DMS79 treated with DMSO at 0.1 percent for 48 hours (cell line): Measurements from ENCODE around the gene POC1A.
A peak's percentile ranks its signal among the peaks of the same experiment; 100 is the strongest.
"Not testable (repeated sequence)": the region's sequence is repeated elsewhere in the genome, so short reads cannot be mapped to it uniquely, and the experiment has no call there.

ENCODE experiments used
- DNase-seq: peaks from one replicate; lab custom pipeline; 2025; lab: John Stamatoyannopoulos, UW

The POC1A gene

DNA sequence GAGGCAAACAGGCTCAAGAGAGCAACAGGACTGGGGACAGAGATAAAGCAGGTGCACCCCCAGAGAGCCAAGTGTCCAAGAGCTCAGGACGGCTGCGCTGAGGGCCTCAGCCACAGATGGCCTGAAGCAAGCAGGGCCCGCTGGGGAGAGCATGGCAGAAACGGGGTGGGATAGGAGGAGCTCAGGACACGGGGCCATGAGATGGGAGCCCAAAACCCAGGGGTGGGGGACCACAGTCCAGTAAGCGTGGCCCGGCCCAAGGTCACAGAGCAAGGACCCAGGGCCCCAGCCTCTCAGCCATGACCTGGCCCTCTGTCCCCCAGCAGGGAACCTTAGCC lies 107.4 kb downstream of the POC1A start:
- no peak for DNase-seq

DNA sequence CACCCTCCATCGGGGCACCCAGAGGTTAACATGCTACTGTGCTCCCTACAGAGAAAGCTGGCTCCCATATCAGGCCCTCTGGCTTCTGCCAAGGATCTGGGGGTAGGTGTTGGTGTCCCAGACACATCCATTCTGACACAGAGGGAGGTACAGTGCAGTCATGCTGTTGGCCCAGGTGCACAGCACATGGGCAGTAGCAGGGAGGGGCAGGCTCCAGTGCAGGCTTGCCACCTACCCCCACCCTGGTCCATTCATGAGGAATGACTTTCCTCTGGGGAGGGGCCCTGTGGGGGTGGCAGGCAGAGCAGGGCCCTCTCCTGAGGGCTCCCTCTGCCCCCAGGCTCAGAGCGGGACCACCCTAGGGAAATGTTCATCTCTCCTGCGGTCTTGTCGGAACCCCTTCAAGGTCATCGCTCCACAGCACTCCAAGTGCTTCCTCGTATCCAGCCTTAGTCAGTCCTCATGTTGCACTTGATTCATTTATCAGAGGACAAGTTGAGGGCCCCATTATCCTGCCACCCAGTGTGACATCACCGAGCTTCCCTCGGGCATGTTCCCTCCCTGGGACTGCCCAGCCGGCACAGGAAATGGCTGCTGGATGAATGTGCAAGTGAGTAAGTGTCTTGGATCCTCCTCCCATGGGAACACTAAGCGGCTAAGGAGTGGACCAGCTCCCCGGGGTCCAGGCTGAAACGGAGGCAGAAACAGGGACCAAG lies 107.9 kb downstream of the POC1A start:
- no peak for DNase-seq

DNA sequence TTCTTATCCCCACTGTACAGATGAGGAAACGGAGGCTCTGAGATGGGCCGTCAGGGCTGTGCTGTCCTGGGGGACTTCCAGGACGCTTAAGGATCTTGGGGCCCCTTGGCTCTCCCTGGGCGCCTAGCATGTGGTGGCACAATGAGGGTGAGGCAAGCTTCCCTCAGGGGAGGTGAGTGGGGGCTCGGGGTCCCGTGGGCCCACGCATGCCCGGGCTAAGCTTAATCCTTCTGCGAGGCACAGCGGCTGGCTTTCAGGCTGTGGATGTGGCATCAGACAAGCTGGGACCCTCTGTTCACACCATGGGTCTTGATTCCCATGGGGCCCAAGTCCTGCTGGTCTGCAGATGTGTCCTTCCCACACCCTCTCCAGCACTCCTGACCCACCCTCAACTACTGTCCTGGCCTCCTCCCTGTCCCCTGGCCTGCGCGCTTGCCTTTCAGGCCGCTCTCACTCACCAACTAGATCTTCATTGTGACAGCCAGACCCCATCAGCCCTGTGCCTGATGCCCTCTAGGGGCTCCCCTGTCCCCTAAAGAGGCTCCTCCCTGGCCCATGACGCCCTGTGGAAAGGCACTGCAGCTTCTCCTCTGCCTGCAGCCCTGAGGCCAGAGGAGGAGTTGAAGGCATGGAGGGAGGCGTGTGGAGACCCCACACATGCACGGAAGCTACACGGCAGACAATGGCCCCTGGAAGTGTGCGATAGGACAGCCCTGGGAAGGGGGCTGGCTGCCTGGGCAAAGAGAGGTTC lies 109.2 kb downstream of the POC1A start:
- DNase-seq: no peak

DNA sequence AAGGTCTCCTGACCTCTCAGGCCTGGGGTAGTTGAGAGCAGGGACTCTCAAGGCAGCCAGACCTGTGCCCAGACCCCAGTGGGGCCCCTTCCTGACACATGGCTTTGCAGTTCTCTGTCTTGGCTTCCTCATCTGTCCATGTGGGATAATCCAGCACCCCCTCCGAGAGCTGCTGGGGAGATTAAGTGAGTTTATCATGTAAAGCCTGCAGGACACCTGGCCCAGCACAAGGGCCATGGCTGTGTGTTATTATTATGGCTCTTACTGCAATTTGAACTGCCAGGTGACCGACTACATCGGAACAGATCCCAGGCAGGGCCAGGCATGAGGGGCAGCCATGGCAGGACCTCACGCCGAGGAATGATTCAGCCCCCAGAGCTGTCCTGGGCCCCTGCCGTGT lies 110.5 kb downstream of the POC1A start:
- no peak for DNase-seq

DNA sequence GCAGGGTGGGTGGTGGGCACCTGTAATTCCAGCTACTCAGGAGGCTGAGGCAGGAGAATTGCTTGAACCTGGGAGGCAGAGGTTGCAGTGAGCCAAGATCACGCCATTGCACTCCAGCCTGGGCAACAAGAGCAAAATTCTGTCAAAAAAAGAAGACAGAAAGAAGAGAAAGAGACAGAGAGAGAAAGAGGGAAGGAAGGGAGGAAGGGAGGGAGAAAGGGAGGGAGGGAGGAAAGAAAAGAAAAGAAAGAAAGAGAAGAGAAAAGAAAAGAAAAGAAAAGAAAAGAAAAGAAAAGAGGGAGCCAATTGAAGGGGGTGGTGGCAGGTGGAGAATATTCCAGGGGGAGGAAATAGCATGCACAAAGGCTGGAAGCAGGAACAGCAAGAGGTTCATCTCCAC lies 111.2 kb downstream of the POC1A start:
- DNase-seq: not testable (repeated sequence)

DNA sequence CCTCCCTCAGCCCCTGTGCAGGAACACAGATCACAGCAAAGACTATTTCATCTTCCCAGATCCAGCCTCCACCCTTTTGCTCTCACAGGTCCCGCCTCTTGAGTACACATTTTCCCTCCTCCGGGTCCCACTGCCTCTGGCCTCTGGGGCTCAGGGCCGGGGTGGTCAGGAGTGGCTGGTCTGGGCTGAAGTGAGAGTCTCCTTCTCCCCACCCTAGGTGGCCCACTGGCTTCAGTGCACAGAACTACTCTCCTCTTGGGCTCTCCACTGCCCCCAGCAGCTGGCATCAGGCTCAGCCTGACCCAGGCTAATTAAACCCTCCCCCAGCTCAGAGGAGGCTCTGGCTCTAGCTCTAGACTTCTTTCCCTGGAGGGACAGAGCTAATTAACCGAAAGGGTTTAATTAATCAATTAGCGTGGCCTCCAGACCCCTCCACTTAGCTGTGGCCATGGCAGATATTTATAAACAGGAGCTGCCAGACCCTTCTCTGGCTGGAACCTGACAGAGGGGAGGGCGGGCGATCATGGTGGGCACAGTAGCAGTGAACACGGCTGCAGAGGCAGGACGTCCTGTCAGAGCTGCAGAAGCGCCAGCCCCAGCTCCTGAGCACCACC lies 113.0 kb downstream of the POC1A start:
- no peak for DNase-seq

DNA sequence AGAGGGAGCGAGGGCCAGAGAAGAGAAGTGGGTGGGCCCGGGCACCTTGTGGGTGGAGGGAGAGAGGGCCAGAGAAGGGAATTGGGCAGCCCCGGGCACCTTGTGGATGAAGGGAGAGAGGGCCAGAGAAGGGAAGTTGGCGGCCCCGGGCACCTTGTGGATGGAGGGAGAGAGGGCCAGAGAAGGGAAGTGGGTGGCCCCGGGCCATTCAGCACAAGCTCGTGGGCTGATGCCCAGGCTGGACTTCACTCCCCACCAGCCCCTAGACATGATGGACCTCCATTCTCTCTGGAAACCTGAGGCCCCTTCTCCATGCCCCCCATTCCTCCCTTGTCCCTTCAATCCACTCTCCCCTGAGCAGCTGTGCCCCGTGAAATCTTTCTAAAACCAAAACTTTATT lies 113.6 kb downstream of the POC1A start:
- no peak for DNase-seq

DNA sequence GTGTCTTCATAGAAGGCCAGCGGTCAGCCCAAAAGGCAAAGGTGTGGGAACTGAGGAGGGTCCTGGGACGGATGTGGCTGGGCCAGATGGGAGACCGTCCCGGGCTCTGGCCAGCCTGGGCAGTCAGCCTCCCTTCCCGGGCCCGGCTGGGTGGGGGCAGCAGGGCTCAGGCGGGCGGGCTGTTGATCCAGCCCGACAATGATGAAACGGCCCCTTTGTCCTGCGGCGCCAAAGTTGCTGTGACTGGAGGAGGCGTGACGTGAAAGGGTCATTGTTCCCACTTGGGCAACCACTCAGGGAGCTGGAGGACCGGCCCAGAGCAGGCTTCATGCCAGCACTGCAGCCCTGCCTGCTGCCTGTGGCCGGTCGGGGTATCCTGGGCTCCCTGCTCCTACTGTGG lies 114.4 kb downstream of the POC1A start:
- DNase-seq: peak; percentile 32

DNA sequence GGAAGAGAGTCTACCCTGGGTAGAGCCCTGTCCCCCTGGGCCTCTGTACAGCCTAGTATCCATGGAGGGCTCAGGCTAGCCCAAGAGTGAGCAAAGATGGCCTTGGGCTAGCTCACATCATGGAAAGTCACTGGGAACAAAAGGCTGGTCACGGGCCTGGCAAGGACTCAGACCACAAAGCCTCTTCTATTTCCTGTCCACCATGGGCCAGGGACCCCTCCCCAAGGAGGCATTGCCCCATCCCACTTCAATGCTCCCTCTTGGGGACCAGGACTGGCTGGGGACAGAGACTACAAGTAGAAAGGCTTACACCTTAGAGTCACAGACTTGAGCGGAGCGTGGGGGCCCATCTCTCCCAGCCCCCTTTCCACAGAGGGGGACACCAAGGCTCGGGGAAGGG lies 114.8 kb downstream of the POC1A start:
- no peak for DNase-seq

DNA sequence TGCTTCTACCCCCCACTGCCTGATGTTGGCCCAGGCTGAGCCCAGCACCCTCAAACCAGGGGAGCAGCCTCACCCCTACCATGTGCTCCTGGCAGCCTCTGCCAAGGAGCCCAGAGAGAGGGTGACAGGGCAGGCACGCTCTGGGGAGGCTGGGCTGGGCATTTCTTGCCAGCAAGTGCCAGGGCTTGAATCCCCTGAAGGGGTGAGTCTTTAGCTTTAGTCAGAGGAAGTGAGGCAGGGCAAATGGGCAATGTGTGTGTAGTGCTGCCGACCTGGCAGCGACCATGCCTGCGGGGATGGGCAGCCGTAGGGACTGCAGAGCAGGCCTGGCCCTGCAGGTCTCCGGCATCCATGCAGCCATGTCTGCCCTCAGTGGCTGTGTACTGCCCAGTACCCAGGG lies 116.0 kb downstream of the POC1A start:
- DNase-seq: no peak

DNA sequence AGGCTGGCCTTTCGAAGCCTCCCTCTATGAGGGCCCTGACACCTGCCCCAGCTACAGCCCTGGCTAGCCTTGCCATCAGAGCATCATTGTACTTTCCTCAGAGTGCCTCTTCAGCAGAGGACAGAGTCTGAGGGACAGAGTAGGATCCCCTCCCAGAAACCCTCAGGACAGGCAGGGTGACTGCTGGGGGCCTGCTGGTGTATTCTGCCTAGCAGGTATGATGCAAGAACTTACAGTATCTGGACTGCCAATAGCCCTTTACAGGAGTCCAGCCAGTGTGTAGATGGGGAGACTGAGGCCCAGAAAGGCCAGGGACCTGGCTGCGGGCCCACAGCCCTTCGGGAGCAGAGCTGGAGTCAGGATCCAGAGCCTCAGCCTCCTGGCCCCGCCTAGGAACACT lies 116.9 kb downstream of the POC1A start:
- no peak for DNase-seq

DNA sequence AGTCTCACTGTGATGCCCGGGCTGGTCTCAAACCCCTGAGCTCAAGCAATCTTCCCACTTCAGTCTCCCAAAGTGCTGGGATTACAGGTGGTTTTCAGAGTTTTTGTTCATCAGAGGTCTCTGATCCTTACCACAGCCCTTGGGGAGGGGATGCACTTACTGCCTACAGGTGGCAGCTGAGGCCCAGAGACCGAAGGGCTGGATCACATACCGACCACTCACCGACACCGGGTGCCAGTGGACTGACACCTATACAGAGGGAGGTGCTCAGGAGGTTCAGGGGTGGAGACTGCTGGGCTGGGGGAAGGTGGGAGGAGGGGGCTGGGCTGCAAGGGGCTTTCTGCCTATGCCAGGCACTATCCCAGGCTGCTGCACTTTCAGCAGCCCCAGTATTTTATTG lies 117.4 kb downstream of the POC1A start:
- DNase-seq: no peak

DNA sequence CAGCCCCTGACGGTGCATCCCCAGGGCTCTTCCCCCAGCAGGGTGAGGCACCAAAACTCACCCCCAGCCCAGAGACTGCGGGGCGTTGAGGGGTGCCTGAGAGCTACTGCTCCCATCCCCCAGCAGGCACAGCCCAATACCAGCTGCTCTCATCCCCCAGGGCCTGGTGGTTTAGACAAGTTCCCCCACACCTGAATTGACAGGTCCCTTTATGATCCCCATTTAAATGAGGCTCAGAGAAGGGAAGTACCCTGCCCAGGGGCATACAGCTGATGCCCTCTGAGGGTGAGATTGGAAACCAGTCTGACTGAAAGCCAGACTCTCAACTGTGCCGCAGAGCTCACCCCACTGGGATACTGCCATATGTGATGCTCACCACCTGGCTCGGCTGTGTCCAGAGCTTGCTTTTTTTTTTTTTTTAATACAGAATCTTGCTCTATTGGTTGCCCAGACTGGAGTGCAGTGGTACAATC lies 118.0 kb downstream of the POC1A start:
- no peak for DNase-seq

DNA sequence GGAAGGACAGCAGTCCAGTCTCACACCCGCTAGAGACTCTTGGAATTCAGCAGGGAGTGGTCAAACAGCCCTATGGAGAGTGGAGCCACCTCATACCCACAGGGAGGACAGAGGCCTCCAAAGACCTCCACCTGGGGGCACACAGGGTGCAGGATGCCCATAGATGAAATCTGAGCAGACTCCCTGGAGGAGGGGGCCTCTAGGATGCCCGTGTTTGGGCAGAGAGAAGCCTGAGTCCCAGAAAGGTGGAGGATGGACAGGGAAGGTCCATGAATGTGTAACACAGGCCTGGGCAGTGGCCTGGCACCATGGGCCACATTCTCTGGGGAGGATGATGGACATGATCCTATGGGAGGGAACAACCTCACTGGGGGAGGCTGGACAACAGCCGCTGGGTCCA lies 119.6 kb downstream of the POC1A start:
- DNase-seq: no peak

DNA sequence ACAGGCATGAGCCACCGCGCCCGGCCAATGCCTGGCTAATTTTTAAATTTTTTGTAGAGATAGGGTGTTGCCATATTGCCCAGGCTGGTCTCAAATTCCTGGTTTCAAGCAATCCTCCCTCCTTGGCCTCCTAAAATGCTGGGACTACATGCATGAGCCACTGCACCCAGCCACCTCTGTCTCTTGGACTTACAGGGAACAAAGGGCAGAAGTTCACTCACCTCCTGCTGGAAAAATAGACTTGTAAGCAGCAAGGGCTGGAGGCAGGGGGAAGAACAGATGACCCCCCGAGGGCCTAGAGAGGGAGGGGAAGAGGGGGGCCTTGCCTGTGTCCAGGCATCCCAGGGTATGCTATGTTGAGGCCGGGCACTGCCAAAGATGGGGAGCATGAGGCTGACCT lies 120.0 kb downstream of the POC1A start:
- DNase-seq: no peak

DNA sequence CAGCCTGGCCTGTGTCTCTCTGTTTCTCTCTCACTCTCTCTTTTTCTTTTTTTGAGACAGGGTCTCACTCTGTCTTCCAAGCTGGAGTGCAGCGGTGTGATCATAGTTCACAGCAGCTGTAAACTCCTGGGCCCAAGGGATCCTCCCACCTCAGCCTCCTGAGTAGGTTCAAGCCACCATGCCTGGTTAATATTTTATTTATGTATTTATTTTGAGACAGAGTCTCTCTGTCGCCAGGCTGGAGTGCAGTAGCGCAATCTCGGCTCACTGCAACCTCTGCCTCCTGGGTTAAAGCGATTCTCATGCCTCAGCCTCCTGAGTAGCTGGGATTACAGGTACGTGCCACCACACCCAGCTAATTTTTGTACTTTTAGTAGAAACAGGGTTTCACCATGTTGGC lies 120.5 kb downstream of the POC1A start:
- DNase-seq: not testable (repeated sequence)

DNA sequence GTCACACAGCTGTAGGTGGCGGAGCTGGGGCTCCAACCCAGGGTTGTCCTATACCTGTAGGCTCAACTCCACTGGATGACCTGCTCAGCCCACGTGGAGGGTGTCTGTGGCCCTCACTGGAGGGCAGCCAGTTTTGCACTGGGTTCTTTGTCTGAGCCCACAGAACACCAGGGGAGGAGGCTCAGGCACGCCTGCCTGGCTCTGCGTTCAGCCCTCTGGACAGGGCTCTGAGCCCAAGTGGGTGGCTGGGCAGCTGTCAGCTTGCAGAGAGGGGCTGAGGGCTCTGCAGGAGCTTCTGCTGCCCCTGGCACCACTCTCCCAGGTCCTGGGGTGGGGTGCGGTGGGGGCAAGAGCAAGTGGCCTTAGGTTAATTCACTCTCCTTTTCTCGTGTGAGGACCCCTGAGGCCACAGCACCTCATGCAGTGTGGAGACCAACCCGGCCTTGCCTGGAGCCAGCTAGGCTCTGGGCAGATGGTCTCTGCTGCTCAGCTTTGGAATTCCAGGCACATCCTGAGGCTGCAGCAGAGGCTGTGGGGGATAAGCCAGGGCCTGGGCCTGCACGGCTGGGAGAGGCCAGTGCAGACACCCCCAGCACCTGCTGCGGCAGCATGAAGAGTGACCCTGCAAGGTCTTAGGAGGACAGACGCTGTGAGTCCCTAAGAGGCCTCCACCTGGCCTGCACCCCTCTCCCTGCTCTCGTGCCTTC lies 121.4 kb downstream of the POC1A start:
- no peak for DNase-seq

DNA sequence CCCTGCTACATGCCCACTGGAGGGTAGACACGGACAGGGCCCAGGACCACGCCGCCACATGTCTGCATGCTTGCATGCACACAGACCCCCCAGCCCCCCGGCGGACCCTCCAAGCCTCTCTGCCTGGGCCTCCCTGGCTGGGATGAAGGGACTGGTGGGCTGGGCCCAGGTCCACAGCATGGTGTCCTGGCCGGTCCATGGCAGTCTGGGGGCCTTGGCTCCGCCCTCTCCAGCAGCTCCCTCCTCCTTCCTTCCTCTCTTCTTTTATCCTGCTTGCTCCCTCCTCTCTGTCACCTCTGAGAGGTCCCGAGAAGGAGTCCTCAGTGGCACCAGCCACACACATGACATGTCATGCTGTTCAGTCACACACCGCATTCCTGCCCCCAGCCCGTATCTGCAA lies 122.3 kb downstream of the POC1A start:
- no peak for DNase-seq

DNA sequence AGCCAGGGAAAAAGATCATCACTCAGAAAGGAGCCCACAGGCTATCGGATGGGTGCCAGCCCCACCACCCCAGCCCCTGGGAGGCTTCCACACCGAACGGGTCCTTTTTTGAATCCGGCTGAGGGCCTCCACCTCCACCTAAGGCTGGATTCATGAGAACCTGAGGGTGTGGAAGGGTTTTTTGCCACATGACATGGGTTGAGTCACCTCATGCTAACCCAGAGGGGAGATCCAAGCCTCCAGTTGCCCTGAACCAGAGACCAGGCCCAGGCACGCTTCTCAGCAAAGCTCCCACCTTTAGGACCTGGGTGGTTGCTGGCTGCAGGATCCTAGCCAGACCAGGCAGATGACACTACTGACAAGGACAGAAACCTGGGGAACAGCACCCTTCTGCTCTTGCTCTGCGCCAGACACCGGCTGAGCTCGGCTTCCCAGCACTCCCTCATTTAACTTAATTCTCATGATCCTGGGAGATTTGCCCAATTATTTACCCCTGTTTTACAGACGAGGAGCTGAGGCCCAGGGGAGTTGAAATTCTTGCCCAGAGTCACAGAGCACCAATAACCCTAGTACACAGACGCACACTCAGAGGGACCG lies 123.4 kb downstream of the POC1A start:
- no peak for DNase-seq

DNA sequence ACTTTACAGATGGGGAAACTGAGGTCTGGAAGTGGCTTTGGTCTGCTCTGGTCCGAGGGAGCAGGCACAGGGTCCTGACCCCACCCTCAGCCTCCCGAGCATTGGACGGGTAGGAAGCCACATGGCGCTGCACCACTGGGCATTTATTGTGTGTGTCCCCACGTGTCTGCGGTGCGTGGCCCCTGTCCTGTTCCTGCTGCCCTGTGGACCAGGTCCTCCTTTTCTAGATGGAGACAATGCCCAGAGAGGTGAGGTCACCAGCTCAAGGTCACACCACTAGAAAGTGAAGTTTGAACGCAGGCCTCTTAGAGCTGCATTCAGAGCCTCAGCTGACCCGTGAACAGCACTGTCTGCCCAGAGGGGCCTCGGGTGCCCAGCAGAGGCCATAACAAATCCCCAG lies 124.7 kb downstream of the POC1A start:
- DNase-seq: no peak

DNA sequence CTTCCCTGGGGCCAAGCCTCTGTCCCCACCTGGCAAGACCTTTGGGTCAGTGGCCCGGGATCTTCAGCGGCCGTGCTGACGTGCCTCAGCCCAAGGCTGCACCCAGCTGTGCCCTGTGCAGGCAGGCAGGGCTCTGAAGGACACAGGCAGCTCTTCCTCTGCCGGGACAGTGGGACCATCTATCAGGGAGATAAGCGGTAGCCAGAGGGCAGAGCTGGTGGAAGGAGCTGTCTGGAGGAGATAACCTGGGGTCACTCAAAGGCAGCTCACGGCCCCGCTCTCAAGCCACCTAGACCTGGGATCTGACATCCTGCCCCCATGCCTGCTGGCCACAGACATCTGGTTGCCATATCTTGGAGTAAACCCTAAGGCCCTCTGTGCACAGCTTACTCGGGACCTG lies 125.2 kb downstream of the POC1A start:
- no peak for DNase-seq

DNA sequence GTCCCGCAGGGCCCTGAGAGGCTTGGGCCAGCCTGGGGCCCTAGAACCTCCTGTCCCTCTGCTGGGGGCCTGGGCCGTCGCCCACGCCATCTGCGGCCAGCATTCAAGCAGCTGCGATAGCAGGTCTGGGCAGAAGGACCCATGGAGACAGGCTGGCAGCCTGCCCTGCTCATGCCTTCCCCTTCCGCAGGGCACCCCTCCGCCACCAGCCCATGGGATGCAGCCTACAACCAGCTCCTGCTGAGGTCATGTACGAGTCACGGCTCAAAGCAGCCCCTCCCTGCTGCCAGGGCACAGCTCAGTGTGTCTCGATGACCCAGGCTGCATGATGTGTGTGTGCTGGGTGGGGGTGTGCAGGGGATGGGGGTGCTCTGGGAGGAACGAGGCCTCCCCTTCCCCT lies 125.7 kb downstream of the POC1A start:
- no peak for DNase-seq
